Stimulated activated CD8-positive, alpha-beta memory T cell treated with anti-CD3 and anti-CD28 coated beads, Interleukin-7, amount 100 ng/mL, for 4 hours (primary cell): ENCODE results near the gene ELOA.
A peak's percentile ranks its signal among the peaks of the same experiment; 100 is the strongest.
"Not testable (repeated sequence)": the region's sequence is repeated elsewhere in the genome, so short reads cannot be mapped to it uniquely, and the experiment has no call there.

ENCODE experiments used
- DNase-seq, 2 donors: peaks; one replicate each; pipeline ENCODE4 v3.0.0-alpha.2; 2020; ENCODE audit warnings: low read depth in 2 of 2

ELOA gene

GRCh38 chr1:23743287-23744152 lies at the start of gene ELOA:
ELOA (plus strand) TSS chr1:23743471; CDS start chr1:23743504, 33 bp downstream.
- peak; percentile 35 to 75 for DNase-seq

GRCh38 chr1:23693599-23693998 lies 49.7 kb upstream of the ELOA start:
- DNase-seq, result no peak

DNA sequence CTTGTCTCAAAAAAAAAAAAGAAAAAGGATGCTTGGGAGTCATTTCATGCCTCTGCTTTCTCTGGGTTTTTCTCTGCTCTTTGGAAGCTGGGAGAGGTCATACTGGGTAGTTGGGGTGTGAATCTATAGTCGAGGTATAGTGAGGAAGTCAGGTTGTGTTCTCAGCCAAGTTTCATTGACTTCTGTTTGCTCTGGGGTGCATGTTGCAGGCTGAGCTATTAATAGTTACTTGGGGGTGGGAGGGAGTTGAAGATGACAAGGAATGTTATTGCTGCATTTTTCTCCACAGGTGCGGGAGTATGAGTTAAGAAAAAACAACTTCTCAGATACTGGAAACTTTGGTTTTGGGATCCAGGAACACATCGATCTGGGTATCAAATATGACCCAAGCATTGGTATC lies 48.9 kb upstream of the ELOA start:
- no peak for DNase-seq

- no peak for DNase-seq
Observed at GRCh38 chr1:23695667-23696066, 47.6 kb upstream of the ELOA start.

DNA sequence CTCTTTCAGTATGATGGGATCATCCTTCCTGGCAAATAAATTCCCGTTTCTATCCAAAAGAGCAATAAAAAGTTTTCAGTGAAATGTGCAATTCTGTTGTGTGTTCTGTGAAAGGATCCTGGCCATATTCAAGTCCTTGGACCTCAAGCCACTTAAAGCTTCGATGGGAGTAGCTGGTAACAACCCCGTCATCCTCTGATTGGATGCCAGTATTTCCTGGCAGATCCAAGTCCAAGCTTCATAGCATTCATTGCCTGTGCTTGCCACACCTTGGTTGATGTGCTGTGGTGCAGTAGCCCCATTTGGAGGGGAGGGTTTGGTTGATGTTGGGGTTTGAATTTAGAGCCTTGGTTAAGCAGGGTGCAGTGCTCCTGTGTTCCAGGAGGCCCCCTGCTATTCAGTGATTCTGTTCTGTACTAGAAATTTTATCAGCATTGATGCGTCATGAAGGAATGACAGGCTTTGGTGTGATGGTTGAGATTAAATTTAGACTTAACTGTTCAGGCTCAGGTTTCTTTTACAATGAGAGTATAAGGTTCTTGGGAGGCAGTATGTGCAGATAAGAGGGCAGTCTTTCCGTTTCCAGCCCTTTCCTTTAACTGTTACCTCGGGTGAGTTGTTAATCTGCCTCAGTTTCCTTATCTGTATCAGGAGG lies 46.8 kb upstream of the ELOA start:
- no peak for DNase-seq

- DNase-seq, result no peak
Observed at GRCh38 chr1:23698466-23698865, 44.8 kb upstream of the ELOA start.

DNA sequence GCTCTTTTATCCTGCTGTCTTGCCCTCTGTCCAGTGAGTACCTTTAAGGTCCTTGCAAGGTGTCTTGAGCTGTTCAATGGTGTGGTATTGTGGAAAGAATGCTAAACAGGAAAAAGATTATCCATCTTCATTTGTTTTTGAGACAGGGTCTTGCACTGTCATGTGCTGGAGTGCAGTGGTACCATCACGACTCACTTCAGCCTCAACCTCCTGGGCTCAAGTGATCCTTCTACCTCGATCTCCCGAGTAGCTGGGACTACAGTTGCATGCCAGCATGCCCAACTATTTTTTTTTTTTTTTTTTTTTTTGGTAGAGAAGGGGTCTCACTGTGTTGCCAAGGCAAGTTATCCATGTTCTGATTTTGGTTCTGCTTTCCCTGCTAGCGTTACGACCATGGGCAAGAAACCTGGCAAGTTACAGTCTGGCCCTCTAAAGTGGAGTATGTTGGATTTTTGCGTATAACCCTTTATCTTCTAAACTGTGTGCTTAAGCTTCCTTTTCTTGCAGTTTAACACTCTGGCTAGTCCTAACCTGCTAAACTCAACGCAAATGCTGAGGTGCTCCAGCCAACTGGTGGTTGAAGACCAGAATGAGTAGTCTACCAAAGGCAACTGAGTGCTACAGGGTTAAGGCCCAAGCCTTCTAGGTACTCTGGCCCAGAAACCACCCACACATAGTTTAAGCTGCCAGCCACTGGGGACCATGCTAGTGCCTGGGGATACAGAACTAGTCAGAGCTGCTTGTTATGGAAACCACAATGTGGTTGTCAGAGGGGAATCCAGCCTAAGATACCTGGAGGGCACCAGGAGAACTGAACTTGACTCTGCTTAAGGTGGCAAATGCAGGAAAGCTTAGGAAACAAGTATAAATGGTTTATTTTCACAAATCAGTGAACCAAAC lies 43.7 kb upstream of the ELOA start:
- no peak for DNase-seq

DNA sequence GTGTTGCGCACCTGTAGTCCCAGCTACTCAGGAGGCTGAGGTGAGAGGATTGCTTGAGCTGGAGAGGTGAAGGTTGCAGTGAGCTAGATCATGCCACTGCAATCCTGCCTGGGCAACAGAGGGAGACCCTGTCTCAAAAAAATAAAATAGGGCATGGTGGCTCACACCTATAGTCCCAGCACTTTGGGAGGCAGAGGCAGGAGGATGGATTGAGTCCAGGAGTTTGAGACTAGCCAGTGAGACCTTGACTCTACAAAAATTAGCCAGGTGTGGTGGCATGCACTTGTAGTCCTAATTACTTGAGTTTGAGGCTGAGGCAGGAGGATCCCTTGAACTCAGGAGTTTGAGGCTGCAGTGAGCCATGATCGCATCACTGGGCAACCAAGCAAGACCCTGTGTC lies 42.0 kb upstream of the ELOA start:
- DNase-seq, result no peak

DNA sequence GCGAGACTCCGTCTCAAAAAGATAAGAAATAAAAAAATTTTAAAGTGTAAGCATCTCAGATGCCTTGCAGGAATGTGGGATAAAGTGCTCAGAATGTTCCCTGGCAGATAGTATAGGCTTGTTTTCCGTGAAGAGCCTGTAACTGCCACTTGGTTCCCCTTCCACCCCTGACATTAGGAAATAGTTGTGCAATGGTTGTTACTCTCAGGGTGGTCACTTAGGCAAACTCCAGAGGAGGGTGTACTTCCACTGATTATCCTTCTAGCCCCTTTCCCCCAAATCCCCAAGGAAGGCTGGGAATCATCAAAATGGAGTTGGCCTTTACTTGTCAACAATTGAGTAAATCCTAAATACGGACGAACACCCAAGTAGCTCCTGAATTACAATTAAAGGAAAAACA lies 41.3 kb upstream of the ELOA start:
- no peak for DNase-seq

DNA sequence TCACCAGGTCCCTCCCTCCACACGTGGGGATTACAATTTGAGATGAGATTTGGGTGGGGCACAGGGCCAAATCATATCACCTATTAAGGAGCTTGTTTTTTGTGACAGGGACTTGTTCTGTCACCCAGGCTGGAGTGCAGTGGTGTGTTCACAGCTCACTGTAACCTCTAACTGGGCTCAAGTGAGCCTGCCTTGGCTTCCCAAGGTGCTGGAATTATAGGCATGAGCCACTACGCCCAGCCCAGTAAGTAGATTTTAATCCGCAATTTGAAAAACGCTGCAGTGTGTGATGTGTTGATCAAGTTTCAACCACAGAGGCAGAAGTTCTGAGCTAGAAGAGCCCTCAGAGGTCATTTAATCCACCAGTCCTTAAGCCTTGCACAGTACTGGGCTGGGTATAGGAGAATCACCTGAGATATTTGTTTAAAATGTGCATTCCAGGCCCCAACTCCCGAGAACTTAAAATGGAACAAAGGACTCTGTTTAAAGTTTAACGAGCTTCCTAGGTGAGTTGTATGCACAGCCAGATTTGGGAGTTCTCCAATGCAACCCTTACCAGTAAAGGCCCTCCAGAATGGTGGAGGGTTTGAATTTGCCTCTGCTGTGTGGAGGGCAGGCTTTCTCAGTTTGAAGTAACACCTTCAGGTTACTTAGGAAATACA lies 38.3 kb upstream of the ELOA start:
- DNase-seq, result no peak

DNA sequence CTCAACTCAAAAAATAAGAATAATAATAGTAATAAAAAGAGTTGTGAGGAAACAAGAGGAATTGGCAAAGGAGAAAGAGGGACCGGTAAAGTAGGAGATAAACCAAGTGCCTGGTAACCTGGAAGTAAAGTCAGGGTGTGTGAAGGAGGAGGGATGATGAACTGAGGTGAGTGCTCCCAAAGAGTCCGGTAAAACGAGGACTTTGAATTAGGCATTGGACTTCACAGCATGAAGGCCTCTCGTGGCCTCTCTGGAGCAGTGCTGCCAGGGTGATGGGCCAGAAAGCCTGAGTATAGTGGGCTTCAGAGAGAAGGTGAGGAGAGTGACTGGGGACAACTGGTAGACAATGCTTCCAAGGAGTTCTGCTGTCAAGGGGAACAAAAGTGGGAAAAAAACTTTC lies 34.0 kb upstream of the ELOA start:
- DNase-seq, result no peak

- DNase-seq, result no peak
Observed at GRCh38 chr1:23718482-23718881, 24.8 kb upstream of the ELOA start.

- DNase-seq, result no peak
Observed at GRCh38 chr1:23719162-23719820, 24.0 kb upstream of the ELOA start.

DNA sequence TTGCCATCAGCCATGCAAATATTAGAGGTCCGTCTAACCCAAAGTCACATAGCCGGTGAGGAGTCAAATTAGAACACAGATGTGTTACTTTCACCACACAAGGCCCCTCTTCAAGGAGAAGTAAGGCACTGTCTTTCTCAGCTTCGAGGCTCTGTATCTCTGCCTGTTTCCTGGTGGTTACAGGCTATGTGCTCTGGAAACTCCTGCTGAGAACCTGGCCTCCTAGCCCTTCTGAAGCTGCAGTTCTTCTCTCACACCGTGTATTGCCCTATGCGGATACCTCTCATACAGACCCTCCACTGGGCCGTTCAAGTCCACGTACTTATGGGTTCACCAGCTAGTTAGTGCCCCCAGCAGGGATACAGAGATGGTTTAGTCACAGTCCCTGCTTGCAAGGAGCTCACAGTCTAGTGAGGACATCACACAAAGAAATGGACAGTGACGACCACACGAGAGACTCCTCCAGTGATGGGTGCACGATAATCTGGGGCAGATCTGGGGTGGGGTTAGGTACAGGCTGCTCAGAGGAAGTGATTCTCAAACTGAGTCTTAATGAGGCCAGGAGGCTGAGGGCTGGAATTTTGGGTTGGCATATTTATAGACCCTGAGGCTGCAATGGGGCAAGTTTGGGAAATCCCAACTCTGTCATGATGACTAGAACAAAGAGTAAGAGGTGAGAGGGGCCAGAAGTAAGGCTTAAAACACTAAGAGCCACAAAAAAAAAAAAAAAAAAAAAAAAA lies 22.8 kb upstream of the ELOA start:
- DNase-seq, result no peak

DNA sequence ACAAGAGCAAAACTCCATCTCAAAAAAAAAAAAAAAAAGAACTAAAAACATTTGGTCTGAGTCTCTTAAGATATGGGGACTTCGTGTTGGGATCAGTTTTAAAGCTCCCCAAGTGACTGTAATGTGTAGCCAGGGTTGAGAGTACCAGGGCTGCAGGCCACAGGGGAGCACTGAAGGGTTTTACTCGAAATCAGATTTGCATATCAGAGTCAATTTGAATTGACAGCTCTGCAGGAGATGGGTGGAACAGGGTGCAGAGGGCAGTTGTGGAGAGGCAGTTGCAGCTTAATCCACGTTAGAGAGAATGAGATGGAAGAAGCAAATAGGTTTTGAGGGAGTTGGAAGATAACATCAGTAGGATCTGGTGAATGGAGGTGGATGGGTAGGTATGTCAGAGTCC lies 20.6 kb upstream of the ELOA start:
- DNase-seq, result no peak

- no peak for DNase-seq
Observed at GRCh38 chr1:23726686-23727085, 16.6 kb upstream of the ELOA start.

- DNase-seq, result no peak
Observed at GRCh38 chr1:23727362-23727811, 15.9 kb upstream of the ELOA start.

DNA sequence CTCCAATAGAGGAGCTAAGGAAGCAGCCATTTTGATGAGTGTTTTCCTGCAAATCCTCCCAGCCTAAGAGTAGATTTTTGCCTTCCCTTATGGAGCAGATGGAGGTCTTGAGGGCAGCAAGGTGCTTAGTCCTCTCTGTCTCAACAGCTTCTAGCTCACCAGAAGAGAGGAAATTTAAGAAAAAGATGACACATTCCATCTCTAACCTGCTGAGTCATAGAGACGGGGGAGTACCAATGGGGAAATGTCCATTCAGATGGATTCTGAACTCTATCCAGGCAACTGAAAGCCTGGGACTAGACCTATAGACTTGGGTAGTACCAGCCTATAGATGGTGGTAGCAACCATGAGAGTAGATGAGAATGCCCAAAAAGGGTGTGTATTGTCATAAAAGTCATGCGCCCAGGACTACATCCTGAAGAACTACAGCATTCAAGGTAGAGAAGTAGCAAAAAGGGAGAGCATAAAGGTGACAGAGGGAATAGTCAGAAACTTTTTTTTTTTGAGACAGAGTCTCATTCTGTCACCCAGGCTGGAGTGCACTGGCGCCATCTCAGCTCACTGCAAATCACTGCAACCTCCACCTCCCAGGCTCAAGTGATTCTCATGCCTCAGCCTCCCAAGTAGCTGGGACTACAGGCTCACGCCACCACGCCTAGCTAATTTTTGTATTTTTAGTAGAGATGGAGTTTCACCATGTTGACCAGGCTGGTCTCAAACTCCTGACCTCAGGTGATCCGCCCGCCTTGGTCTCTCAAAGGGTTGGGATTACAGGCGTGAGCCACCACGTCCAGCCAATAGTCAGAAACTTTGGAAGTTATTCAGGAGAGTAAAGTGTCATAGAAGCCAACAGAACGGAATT lies 10.7 kb upstream of the ELOA start:
- no peak for DNase-seq

GRCh38 chr1:23733281-23733680 lies 10.0 kb upstream of the ELOA start:
- not testable (repeated sequence) for DNase-seq
